K562 (cell line): ENCODE data around the gene EHBP1L1. TPM values are rescaled to one million over a fixed set of nuclear protein-coding genes. Genes with fewer than 3 reads are reported as not detected.

ENCODE experiments used
- BDP1 ChIP-seq: IDR thresholded peaks from 3 replicates; pipeline ENCODE4 v1.6.1; 2011; ENCODE audit not compliant: insufficient read length, insufficient read depth
- BRD9 ChIP-seq: fragments of 450-650 bp; IDR thresholded peaks from 2 replicates; pipeline ENCODE4 v1.6.1; 2018; ENCODE audit warnings: low read depth; ENCODE audit not compliant: partially characterized antibody
- C11orf30 ChIP-seq: fragments of 450-650 bp; IDR thresholded peaks from 2 replicates; pipeline ENCODE4 v1.6.1; 2016; ENCODE audit warnings: low read depth, mild to moderate bottlenecking
- CBFA2T3 ChIP-seq: fragments of 450-650 bp; IDR thresholded peaks from 2 replicates; pipeline ENCODE4 v1.6.1; 2017
- DEAF1 ChIP-seq: fragments of 450-650 bp; formaldehyde crosslinking; IDR thresholded peaks from 2 replicates; pipeline ENCODE4 v1.4.0; 2020; ENCODE audit warnings: mild to moderate bottlenecking, moderate library complexity
- FOXM1 ChIP-seq, 2 experiments: fragments of 450-650 bp in 1 of 2; sonication (generic) in 1 of 2; formaldehyde crosslinking in 1 of 2; IDR thresholded peaks; 2 replicates each; pipeline versions ENCODE4 v1.6.1 to v1.9.0; 2017 to 2022; ENCODE audit warnings: low read depth in 2 of 2, mild to moderate bottlenecking in 2 of 2, missing genetic modification reagents in 1 of 2, moderate library complexity in 1 of 2
- FOXP1 ChIP-seq: sonication (generic); formaldehyde crosslinking; IDR thresholded peaks from 2 replicates; pipeline ENCODE4 v1.8.0; 2022; ENCODE audit warnings: mild to moderate bottlenecking, missing genetic modification reagents
- KAT8 ChIP-seq: fragments of 450-650 bp; IDR thresholded peaks from 2 replicates; pipeline ENCODE4 v1.6.1; 2016; ENCODE audit warnings: low read depth, mild to moderate bottlenecking
- KDM1A ChIP-seq, 2 experiments: fragments of 450-650 bp; IDR thresholded peaks; 2 replicates each; pipeline ENCODE4 v1.6.1; 2016; ENCODE audit warnings: mild to moderate bottlenecking in 2 of 2
- MTA2 ChIP-seq: fragments of 450-650 bp; IDR thresholded peaks from 2 replicates; pipeline ENCODE4 v1.6.1; 2016; ENCODE audit warnings: low read depth
- SIRT6 ChIP-seq: IDR thresholded peaks from one replicate; pipeline ENCODE4 v1.6.1; 2012; ENCODE audit warnings: low read depth, mild to moderate bottlenecking, control low read depth, inconsistent platforms, low read length, moderate library complexity
- SMAD4 ChIP-seq: fragments of 250-450 bp; sonication (Bioruptor Pico); conservative IDR thresholded peaks from 2 replicates; pipeline ENCODE4 v1.8.0; 2021; ENCODE audit warnings: inconsistent platforms, mild to moderate bottlenecking, moderate library complexity
- TEAD4 ChIP-seq, 2 experiments: sonication (generic) in 1 of 2; formaldehyde crosslinking in 1 of 2; IDR thresholded peaks; 2 replicates each; pipeline versions ENCODE4 v1.6.1 to v1.8.0; 2012 to 2022; ENCODE audit warnings: borderline replicate concordance in 1 of 2, inconsistent platforms in 1 of 2, low read length in 1 of 2, mild to moderate bottlenecking in 1 of 2, missing genetic modification reagents in 1 of 2
- TRIM24 ChIP-seq, 2 experiments: fragments of 450-650 bp; IDR thresholded peaks; 2 replicates each; pipeline ENCODE4 v1.6.1; 2016
- ZBTB9 ChIP-seq: fragments of 450-650 bp; formaldehyde crosslinking; IDR thresholded peaks from 2 replicates; pipeline ENCODE4 v1.4.0; 2020; ENCODE audit warnings: mild to moderate bottlenecking, moderate library complexity
- ZNF174 ChIP-seq: fragments of 250-450 bp; sonication (Bioruptor Pico); IDR thresholded peaks from 2 replicates; pipeline ENCODE4 v1.4.0; 2020; ENCODE audit warnings: mild to moderate bottlenecking
- ZNF512 ChIP-seq: IDR thresholded peaks from 2 replicates; pipeline ENCODE4 v1.6.1; 2016; ENCODE audit warnings: missing genetic modification characterization, missing compliant biosample characterization
- polyA plus RNA-seq, 8 experiments: library from polyadenylated mRNA; depleted of rRNA in 4 of 8; stranded (reverse) in 5 of 8; unstranded in 3 of 8; fragments of >200 nt; fragmentation: Nextera tagmentation in 2 of 8; fragmentation: Illumina TruSeq in 1 of 8; extraction: Ambion mirVana in 2 of 8; extraction: Trizol in 1 of 8; gene quantifications; 2 replicates each; pipeline versions ENCODE4 v1.2.1 to v1.2.3, GENCODE V29; 2011 to 2014; ENCODE audit warnings: inconsistent platforms in 1 of 8, missing spikeins in 1 of 8
- total RNA-seq, 7 experiments: library from RNA; depleted of rRNA in 6 of 7; stranded (reverse); fragments of >200 nt in 6 of 7; fragmentation: Illumina TruSeq in 2 of 7; extraction: Trizol in 2 of 7; gene quantifications; 2 replicates each; pipeline versions ENCODE4 v1.2.1 to v1.2.3, GENCODE V29; 2011 to 2021; ENCODE audit warnings: low replicate concordance in 1 of 7
- TF ChIP-seq, protein P1 (sequence below): sonication (generic); formaldehyde crosslinking; IDR thresholded peaks from 2 replicates; pipeline ENCODE4 v1.8.0; 2022; ENCODE audit warnings: mild to moderate bottlenecking, missing genetic modification reagents, borderline replicate concordance
- TF ChIP-seq, protein P2 (sequence below): fragments of 450-650 bp; IDR thresholded peaks from 2 replicates; pipeline ENCODE4 v1.6.1; 2016; ENCODE audit warnings: missing biosample characterization, missing genetic modification characterization

EHBP1L1 gene
- total and polyA plus RNA-seq, 9 of the 15 experiments (the other 6 are each of a cell fraction or from before 2014, with no cell fraction given): 0.03 to 87.1 (median 26.3) TPM

DNA sequence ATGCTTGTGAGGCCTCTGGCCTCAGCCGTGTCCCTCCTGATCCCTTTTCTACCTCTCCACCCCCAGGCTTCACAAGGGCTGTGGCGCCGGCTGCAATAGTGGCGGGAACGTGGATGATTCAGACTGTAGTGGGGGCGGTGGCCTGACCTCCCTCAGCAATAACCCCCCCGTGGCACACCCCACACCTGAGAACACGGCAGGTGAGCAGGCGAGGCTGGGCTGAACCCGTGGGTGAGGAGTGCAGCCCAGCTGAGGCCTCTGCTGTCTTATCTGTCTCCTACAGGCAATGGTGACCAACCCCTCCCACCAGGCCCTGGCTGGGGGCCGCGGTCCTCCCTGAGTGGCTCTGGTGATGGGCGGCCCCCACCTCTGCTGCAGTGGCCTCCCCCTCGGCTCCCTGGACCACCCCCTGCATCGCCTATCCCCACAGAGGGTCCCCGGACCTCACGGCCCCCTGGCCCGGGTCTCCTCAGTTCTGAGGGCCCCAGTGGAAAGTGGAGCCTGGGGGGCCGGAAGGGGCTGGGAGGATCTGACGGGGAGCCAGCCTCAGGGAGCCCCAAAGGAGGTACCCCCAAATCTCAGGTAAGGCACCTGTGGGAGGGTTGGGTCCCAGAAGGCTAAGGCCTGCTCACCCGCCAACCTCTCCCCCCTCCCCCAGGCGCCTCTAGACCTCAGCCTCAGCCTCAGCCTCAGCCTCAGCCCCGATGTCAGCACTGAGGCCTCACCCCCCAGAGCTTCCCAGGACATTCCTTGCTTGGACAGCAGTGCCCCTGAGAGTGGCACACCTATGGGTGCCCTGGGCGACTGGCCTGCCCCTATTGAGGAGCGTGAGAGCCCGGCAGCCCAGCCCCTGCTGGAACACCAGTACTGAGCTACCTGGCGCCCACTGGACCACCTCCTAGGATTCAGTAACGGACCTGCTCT, 60.5 kb downstream of the EHBP1L1 start (continued):
- TF ChIP-seq KAT8 (no peak), SIRT6 (no peak), FOXM1 (IDR thresholded peaks at IDR 0.05; ENCODE audit: low read depth) (no peak; the same call in 1 of the 2 replicates), FOXM1 (CRISPR knock-in tag; IDR thresholded peaks at IDR 0.05; ENCODE audit: low read depth) (0 out of 2 replicates have a peak, but pooled peaks have one; percentile 29), DEAF1 (CRISPR knock-in tag) (no peak), SMAD4 (CRISPR knock-in tag) (peak; percentile 79), TEAD4 (IDR thresholded peaks at IDR 0.05; ENCODE audit: low read length) (peak; percentile 80), TEAD4 (CRISPR knock-in tag; IDR thresholded peaks at IDR 0.05; ENCODE audit: borderline replicate concordance) (no peak), BDP1 (no peak), FOXP1 (no peak; the same call in 1 of the 2 replicates), C11orf30 (no peak), KDM1A (IDR thresholded peaks at IDR 0.05) (peak; percentile 45 to 74; a peak in 3 of 4 replicates), BRD9 (no peak), ZNF512 (tag) (no peak), ZNF174 (CRISPR knock-in tag) (no peak), MTA2 (peak; percentile 74), CBFA2T3 (peak; percentile 95), TRIM24 (IDR thresholded peaks at IDR 0.05) (peak; percentile 58 to 67; a peak in 3 of 4 replicates), ZBTB9 (CRISPR knock-in tag) (no peak)
- TF ChIP-seq, protein P1, sequence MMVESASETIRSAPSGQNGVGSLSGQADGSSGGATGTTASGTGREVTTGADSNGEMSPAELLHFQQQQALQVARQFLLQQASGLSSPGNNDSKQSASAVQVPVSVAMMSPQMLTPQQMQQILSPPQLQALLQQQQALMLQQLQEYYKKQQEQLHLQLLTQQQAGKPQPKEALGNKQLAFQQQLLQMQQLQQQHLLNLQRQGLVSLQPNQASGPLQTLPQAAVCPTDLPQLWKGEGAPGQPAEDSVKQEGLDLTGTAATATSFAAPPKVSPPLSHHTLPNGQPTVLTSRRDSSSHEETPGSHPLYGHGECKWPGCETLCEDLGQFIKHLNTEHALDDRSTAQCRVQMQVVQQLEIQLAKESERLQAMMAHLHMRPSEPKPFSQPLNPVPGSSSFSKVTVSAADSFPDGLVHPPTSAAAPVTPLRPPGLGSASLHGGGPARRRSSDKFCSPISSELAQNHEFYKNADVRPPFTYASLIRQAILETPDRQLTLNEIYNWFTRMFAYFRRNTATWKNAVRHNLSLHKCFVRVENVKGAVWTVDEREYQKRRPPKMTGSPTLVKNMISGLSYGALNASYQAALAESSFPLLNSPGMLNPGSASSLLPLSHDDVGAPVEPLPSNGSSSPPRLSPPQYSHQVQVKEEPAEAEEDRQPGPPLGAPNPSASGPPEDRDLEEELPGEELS (CRISPR knock-in tag): no peak
- TF ChIP-seq, protein P2, sequence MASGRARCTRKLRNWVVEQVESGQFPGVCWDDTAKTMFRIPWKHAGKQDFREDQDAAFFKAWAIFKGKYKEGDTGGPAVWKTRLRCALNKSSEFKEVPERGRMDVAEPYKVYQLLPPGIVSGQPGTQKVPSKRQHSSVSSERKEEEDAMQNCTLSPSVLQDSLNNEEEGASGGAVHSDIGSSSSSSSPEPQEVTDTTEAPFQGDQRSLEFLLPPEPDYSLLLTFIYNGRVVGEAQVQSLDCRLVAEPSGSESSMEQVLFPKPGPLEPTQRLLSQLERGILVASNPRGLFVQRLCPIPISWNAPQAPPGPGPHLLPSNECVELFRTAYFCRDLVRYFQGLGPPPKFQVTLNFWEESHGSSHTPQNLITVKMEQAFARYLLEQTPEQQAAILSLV (tag): no peak
